Stimulated activated CD4-positive, alpha-beta T cell treated with anti-CD3 and anti-CD28 coated beads, Interleukin-2, amount 100 ng/mL, for 4 hours (primary cell): ENCODE data around the gene OR2L5.

ENCODE experiments used
- DNase-seq: peaks from one replicate; pipeline ENCODE4 v3.0.0-alpha.2; 2020; ENCODE audit warnings: low read depth

The OR2L5 gene

GRCh38 chr1:248013229-248013710 lies at the start of gene OR2L5:
OR2L5 (plus strand) TSS chr1:248013660; CDS start chr1:248021948, 8,288 bp downstream.
- DNase-seq = no peak

- no peak for DNase-seq
These were observed 48.5 kb upstream of the OR2L5 start, which contains the start of gene OR2AK2 for GRCh38 chr1:247964933-247965332. OR2AK2 (plus strand) TSS chr1:247965233; CDS start chr1:247965377, 144 bp downstream.

- no peak for DNase-seq
These were observed 46.8 kb upstream of the OR2L5 start for GRCh38 chr1:247966532-247967204.

- no peak for DNase-seq
These were observed 20.5 kb upstream of the OR2L5 start for GRCh38 chr1:247992986-247993385.

GRCh38 chr1:247998811-247999210 lies 14.6 kb upstream of the OR2L5 start:
- DNase-seq = no peak

- no peak for DNase-seq
These were observed 13.3 kb upstream of the OR2L5 start for GRCh38 chr1:248000169-248000568.

- no peak for DNase-seq
These were observed 5.7 kb upstream of the OR2L5 start for GRCh38 chr1:248007778-248008177.

GRCh38 chr1:248009681-248010080 lies 3.8 kb upstream of the OR2L5 start:
- DNase-seq = no peak

GRCh38 chr1:248015803-248016202 lies 2.3 kb downstream of the OR2L5 start:
- DNase-seq = no peak

- no peak for DNase-seq
These were observed 16.3 kb downstream of the OR2L5 start, which contains the start of gene OR2L2 for GRCh38 chr1:248029770-248030169. OR2L2 (plus strand) TSS chr1:248030070; CDS start chr1:248038268, 8,198 bp downstream.

GRCh38 chr1:248045209-248045608 lies 31.7 kb downstream of the OR2L5 start:
- DNase-seq = no peak

GRCh38 chr1:248046536-248046935 lies 33.1 kb downstream of the OR2L5 start, which contains the start of gene OR2L3:
OR2L3 (plus strand) TSS chr1:248046836; CDS start chr1:248060682, 13,846 bp downstream.
- DNase-seq = no peak

- no peak for DNase-seq
These were observed 33.5 kb downstream of the OR2L5 start for GRCh38 chr1:248047008-248047407.

- no peak for DNase-seq
These were observed 41.2 kb downstream of the OR2L5 start for GRCh38 chr1:248054671-248055070.

- DNase-seq = no peak
These were observed 41.8 kb downstream of the OR2L5 start for GRCh38 chr1:248055261-248055660.

- no peak for DNase-seq
These were observed 51.6 kb downstream of the OR2L5 start for GRCh38 chr1:248065071-248065470.

- no peak for DNase-seq
These were observed 52.1 kb downstream of the OR2L5 start for GRCh38 chr1:248065604-248066003.
